Common myeloid progenitor, CD34-positive (primary cell): Measurements from ENCODE around the gene CST4.
"Not testable (repeated sequence)": the region's sequence is repeated elsewhere in the genome, so short reads cannot be mapped to it uniquely, and the experiment has no call there.

ENCODE experiments used
- CTCF ChIA-PET: fragments of 350-600 bp; sonication (Branson Sonifier 250); formaldehyde crosslinking; loops from one replicate; lab custom pipeline; 2021; ENCODE audit warnings: antibody characterized with exemption; lab: Charles Lee
- POLR2A ChIA-PET: fragments of 350-600 bp; sonication (Branson Sonifier 250); formaldehyde crosslinking; loops from one replicate; lab custom pipeline; 2021; ENCODE audit warnings: antibody characterized with exemption; lab: Charles Lee
- DNase-seq, 3 donors: peaks; one replicate each; pipeline versions ENCODE4 v3.0.0 to v3.0.0-alpha.2; 2013
- H3K27ac ChIP-seq, 2 experiments: 1 replicate in 1 of 2; 2 replicates in 1 of 2; pipeline ENCODE4 v1.7.0; 2013; ENCODE audit warnings: inconsistent platforms in 2 of 2, low read length in 2 of 2, mild to moderate bottlenecking in 2 of 2, low read depth in 1 of 2, moderate library complexity in 1 of 2; ENCODE audit not compliant: severe bottlenecking in 2 of 2, insufficient read depth in 1 of 2, poor library complexity in 1 of 2
- H3K27me3 ChIP-seq, 5 experiments: replicated peaks in 2 of 5; 1 replicate in 3 of 5; 2 replicates in 2 of 5; pipeline versions ENCODE4 v1.6.1 to v1.7.0; 2013; ENCODE audit warnings: low read length in 4 of 5, mild to moderate bottlenecking in 2 of 5, moderate library complexity in 2 of 5, inconsistent platforms in 1 of 5; ENCODE audit not compliant: insufficient read depth in 5 of 5, control insufficient read depth in 4 of 5
- H3K36me3 ChIP-seq, 4 experiments: 1 replicate in 2 of 4; 2 replicates in 2 of 4; pipeline versions ENCODE4 v1.6.1 to v1.7.0; 2013; ENCODE audit warnings: low read length in 3 of 4, control low read depth in 1 of 4, mild to moderate bottlenecking in 1 of 4; ENCODE audit not compliant: control insufficient read depth in 4 of 4, insufficient read depth in 4 of 4
- H3K4me1 ChIP-seq, 4 experiments: 1 replicate in 3 of 4; 2 replicates in 1 of 4; pipeline versions ENCODE4 v1.6.1 to v1.7.1; 2013; ENCODE audit warnings: low read length in 3 of 4, mild to moderate bottlenecking in 3 of 4, control low read depth in 1 of 4, inconsistent platforms in 1 of 4, moderate library complexity in 1 of 4; ENCODE audit not compliant: control insufficient read depth in 4 of 4, insufficient read depth in 4 of 4; ENCODE audit errors: control extremely low read depth in 1 of 4
- H3K4me3 ChIP-seq, 7 experiments: 1 replicate in 4 of 7; 2 replicates in 3 of 7; pipeline versions ENCODE4 v1.5.1 to v1.7.0; 2013; ENCODE audit warnings: mild to moderate bottlenecking in 7 of 7, low read length in 6 of 7, moderate library complexity in 6 of 7, inconsistent platforms in 2 of 7, low read depth in 2 of 7, control low read depth in 1 of 7; ENCODE audit not compliant: insufficient read depth in 4 of 7, control insufficient read depth in 1 of 7; ENCODE audit errors: extremely low read depth in 1 of 7
- H3K9me3 ChIP-seq, 5 experiments: 1 replicate in 4 of 5; 2 replicates in 1 of 5; pipeline versions ENCODE4 v1.6.1 to v1.7.1; 2013; ENCODE audit warnings: low read length in 4 of 5, mild to moderate bottlenecking in 2 of 5, inconsistent platforms in 1 of 5, low read depth in 1 of 5, moderate library complexity in 1 of 5; ENCODE audit not compliant: control insufficient read depth in 4 of 5, insufficient read depth in 2 of 5; ENCODE audit errors: control extremely low read depth in 1 of 5
- WGBS: methylation state at CpG from one replicate; pipeline ENCODE4 v1.1.5; 2013; ENCODE audit not compliant: insufficient coverage; 5-methylcytosine and 5-hydroxymethylcytosine counted together

Gene CST4

DNA sequence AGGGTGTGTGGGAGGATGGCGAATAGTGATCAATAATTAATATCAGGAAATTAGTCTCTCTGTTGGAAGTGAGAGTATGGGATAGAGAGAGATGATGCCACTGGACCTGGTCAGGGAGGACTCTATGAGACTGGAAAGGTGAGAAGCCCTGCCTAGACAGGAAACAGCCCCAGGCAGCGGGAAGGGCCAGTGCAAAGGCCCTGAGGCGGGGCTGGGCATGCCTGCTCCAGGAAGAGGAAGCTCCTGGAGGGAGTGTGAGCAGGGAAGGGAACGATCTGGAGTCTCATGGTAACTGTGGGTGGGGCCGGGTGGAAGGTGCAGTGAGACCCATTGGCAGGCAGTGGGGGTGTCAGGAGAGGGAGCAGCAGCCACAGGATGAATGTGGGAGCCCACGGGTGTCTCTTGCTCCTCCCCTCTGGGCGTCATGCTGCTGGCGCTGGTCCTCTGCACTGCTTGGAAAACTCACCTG lies 49.3 kb downstream of the CST4 start:
- 95% methylated on average over 4 of the region's 8 CpGs for WGBS
- Histone ChIP-seq H3K4me3 (no peak overlapping the region), H3K9me3 (no peaks in the 10 kb centered on the region), H3K4me1 (peaks cover 0 to 61% (median 28%) of the 10 kb centered on the region in 4 experiments), H3K36me3 (peaks cover 0 to 3% (median 0%) of the 10 kb centered on the region in 4 experiments), H3K27ac (no peak overlapping the region), H3K27me3 (no peaks in the 10 kb centered on the region)
- ChIA-PET POLR2A (no interaction called here), CTCF (interaction anchor here (1.0 kb wide), 1 partner anchor 32 kb away, joined by 3 read pairs; no protein-coding TSS in a partner anchor)
- no peak for DNase-seq

DNA sequence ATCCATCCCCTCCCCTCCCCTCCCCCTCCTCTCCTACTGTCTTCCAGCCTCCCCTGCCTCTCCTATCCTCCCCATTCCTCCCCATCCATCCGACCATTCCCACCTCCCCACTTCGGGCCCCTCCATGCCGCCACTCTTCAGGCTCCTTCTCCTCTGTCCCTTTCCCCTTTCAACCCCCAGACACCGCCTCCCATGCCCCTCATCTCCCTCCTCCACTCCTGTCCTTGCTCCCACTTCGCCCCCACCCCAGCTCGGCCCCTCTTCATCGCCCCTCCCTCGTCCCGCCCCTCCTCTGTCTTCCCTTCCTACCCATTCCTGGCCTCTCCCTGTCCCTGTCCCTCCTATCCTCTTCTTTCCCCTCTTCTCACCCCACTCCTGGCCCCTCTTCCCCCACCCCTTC lies 50.5 kb downstream of the CST4 start:
- ChIA-PET CTCF (interaction anchor here (0.7 kb wide), 1 partner anchor 11 kb away, joined by 3 read pairs; no protein-coding TSS in a partner anchor), POLR2A (no interaction called here)
- 85% methylated on average over 6 of the region's 9 CpGs for WGBS

DNA sequence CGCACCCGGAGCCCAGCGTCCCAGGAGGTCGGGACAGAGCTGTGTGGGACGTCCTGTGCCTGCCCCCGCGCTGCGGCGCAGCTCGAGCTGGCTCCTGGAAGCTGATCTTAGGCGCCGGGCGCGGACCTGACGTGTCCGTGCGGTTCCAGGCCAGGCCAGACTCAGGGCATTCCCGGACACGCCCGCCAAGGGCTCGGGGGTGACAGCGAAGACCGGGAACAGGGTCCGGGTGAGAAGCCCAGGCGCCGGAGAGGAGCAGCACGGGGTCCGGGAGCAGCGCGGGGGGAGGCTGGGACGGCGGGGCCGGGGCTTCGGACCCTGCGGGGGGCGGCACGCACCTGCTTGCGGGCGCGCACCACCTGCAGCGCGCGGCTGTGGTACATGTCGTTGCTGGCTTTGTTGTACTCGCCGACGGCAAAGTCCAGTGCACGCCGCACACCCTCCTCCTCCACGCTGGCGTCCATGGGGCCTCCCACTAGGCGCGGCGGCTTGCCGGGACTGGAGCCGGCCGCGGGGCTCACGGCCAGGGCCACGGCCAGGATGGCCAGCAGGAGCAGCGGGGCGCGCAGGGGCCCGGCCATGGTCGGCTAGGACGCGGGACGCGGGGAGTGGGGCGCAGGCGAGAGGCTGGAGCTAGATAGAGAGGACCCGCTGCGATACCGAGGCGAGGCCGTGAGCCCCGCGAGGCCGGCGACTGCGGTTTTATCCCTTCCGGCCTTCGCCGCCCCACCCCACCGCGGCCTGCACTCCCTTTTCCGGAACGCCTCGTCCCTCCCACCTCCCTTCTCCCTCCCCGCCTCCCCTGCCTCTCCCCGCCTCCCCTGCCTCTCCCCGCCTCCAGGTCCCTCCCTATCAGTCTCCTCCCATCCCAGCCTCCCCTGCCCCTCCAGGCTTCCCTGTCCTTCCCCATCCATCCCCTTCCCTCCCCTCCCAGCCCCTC lies 51.3 kb downstream of the CST4 start, which contains the start of gene CST3:
CST3 (minus strand) TSS at position 674 of the 940 bp plus-strand sequence; CDS start at position 581, 93 bp downstream.
- H3K4me3 ChIP-seq: peak within 1 kb of the TSS; percentile 48 to 84 (median 70)
- POLR2A ChIA-PET: no interaction called here
- H3K36me3 ChIP-seq: peaks cover 0 to 12% (median 0%) of the 10 kb centered on the region in 4 experiments
- no peaks in the 10 kb centered on the region for H3K27me3 ChIP-seq
- peak within 1 kb of the TSS in 1 of 2 experiments; percentile 49 for H3K27ac ChIP-seq
- H3K9me3 ChIP-seq: no peaks in the 10 kb centered on the region
- CTCF ChIA-PET: interaction anchor here (0.7 to 1.6 kb wide), 4 partner anchors 12 to 219 kb away, joined by 3 to 4 read pairs (median 3); no protein-coding TSS in a partner anchor
- H3K4me1 ChIP-seq: peaks cover 0 to 55% (median 21%) of the 10 kb centered on the region in 4 experiments
- WGBS: under 1% methylated on average over 75 of the region's 92 CpGs
- DNase-seq: peak in 2 of 3 donors; percentile 40 to 42

More for the DNA sequence above, 50.5 kb downstream of the CST4 start:
- DNase-seq: no peak
- no peak overlapping the region for H3K27ac ChIP-seq
- H3K36me3 ChIP-seq: peaks cover 0 to 10% (median 0%) of the 10 kb centered on the region in 4 experiments
- peaks cover 0 to 58% (median 22%) of the 10 kb centered on the region in 4 experiments for H3K4me1 ChIP-seq
- H3K9me3 ChIP-seq: no peaks in the 10 kb centered on the region
- no peaks in the 10 kb centered on the region for H3K27me3 ChIP-seq
- H3K4me3 ChIP-seq: peak overlapping the region in 1 of 7 experiments; percentile 84

DNA sequence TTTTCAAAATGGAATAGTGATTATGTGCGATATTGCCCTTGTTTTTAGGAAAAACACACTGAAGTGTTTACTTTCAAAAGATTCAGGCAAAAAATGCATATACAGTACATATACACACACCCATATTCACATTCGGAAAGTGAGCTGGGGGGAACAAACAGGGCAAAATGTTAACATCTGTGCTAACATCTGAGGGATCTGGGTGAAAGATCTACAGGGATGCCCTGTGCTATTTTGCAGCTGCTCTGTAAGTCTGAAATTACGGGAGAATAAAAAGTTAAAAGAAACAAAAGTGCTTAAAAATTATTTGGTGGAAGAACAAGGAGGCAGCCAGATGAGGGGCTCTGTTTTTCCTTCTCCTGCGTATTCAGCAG lies 51.9 kb downstream of the CST4 start:
- ChIA-PET POLR2A (no interaction called here), CTCF (interaction anchor here (0.8 to 1.6 kb wide), 3 partner anchors 29 to 218 kb away, joined by 3 to 4 read pairs (median 3); no protein-coding TSS in a partner anchor)
- Histone ChIP-seq H3K27me3 (no peaks in the 10 kb centered on the region), H3K27ac (peak overlapping the region in 1 of 2 experiments; percentile 49), H3K4me3 (peak overlapping the region; percentile 48 to 84 (median 70)), H3K9me3 (no peaks in the 10 kb centered on the region), H3K4me1 (peaks cover 0 to 55% (median 26%) of the 10 kb centered on the region in 4 experiments), H3K36me3 (peaks cover 0 to 12% (median 0%) of the 10 kb centered on the region in 4 experiments)
- DNase-seq: no peak
- 0% methylated on average over 1 of the region's 4 CpGs for WGBS

DNA sequence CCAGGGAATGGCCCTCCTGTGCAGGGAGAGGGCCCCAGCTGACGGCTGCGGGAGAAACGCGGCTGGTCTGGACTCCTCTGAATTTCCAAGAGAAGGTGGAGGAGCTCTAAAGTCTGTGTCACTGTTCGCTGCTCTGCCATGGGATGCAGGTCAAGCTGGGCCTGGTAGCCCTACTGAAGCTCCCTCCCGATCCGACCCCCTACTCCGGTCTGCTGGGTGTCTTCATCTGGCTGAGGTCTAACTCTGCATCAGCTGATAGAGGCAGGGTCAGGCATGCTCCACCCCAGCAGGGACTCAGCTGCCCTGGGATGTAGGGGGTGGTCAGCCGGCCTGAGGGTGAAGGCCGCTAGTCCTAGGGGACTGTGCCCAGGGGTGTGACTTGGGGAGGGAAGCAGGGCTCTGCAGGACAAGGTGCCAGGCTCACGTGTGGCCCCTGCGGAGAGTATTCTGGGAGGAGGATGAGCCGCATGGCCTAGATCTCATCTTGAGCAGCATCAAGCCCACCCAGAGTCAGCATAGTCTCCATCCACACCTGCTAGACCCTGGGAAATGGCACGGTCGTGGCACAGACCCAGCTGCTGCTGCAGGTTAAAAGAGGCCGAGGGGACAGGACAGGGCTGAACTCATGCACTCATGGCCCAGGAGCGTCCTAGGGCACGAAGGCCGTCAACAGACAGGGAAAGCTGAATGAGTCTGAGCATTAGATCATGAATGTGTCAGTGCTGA lies 52.5 kb downstream of the CST4 start:
- 94% methylated on average over 17 of the region's 19 CpGs for WGBS
- Histone ChIP-seq H3K4me3 (peak overlapping the region in 3 of 7 experiments; percentile 70 to 84 (median 78)), H3K9me3 (no peaks in the 10 kb centered on the region), H3K27ac (no peak overlapping the region), H3K36me3 (peaks cover 0 to 12% (median 0%) of the 10 kb centered on the region in 4 experiments), H3K4me1 (peaks cover 0 to 55% (median 32%) of the 10 kb centered on the region in 4 experiments), H3K27me3 (no peaks in the 10 kb centered on the region)
- CTCF ChIA-PET: interaction anchor here (0.8 to 1.6 kb wide), 3 partner anchors 28 to 217 kb away, joined by 3 to 4 read pairs (median 3); no protein-coding TSS in a partner anchor
- no peak for DNase-seq
- POLR2A ChIA-PET: no interaction called here

DNA sequence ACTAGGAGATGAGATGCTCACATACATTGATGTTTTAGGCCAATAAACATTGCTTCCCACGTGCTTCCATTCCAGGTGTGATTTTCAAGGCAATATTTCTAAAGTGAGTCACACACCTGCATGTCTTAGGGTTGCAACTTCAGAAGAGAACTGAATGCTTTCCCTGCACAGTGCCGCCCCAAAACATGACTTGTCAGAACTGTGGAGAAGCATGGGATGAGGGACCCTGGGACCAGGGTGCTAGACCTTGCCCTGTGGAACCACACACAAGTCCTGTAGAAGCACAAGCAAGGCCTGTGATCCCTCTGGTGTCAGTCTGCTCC lies 53.1 kb downstream of the CST4 start:
- H3K4me3 ChIP-seq, POLR2A ChIA-PET, H3K27me3 ChIP-seq, DNase-seq, H3K27ac ChIP-seq, H3K9me3 ChIP-seq: not testable (repeated sequence)
- Histone ChIP-seq H3K4me1 (peaks cover 0 to 51% (median 34%) of the 10 kb centered on the region in 4 experiments), H3K36me3 (peaks cover 0 to 12% (median 0%) of the 10 kb centered on the region in 4 experiments)
- CTCF ChIA-PET: interaction anchor here (0.7 to 1.6 kb wide), 3 partner anchors 27 to 194 kb away, joined by 4 read pairs; no protein-coding TSS in a partner anchor
- no CpG with 5 or more reads among the region's 2 CpGs for WGBS
